GM18867 (cell line): ENCODE results near the gene ZNF407.

ENCODE experiments used
- ATAC-seq: cut with Tn5 transposase; IDR thresholded peaks from one replicate; pipeline ENCODE4 v1.9.1; 2021; ENCODE audit warnings: mild to moderate bottlenecking, moderate library complexity; ENCODE audit not compliant: unreplicated experiment

Gene ZNF407

GRCh38 chr18:75035928-75036327 lies 438.3 kb downstream of the ZNF407 start:
- ATAC-seq, result no peak

GRCh38 chr18:75036917-75037688 lies 439.4 kb downstream of the ZNF407 start:
- no peak for ATAC-seq

- ATAC-seq, result no peak
Measured at GRCh38 chr18:75037689-75037955, 440.0 kb downstream of the ZNF407 start.

GRCh38 chr18:75041586-75041985 lies 443.9 kb downstream of the ZNF407 start:
- ATAC-seq, result no peak

- ATAC-seq, result no peak
Measured at GRCh38 chr18:75043478-75043877, 445.8 kb downstream of the ZNF407 start.

GRCh38 chr18:75044296-75044695 lies 446.6 kb downstream of the ZNF407 start:
- ATAC-seq, result no peak

GRCh38 chr18:75044791-75045190 lies 447.1 kb downstream of the ZNF407 start:
- ATAC-seq, result no peak

- no peak for ATAC-seq
Measured at GRCh38 chr18:75045272-75045671, 447.6 kb downstream of the ZNF407 start.

- ATAC-seq, result no peak
Measured at GRCh38 chr18:75047240-75047961, 449.7 kb downstream of the ZNF407 start.

- ATAC-seq, result no peak
Measured at GRCh38 chr18:75048776-75049454, 451.2 kb downstream of the ZNF407 start.

- no peak for ATAC-seq
Measured at GRCh38 chr18:75049455-75049789, 451.8 kb downstream of the ZNF407 start.

- ATAC-seq, result no peak
Measured at GRCh38 chr18:75051757-75052156, 454.1 kb downstream of the ZNF407 start.

GRCh38 chr18:75052475-75052874 lies 454.8 kb downstream of the ZNF407 start:
- ATAC-seq, result no peak

GRCh38 chr18:75053028-75053629 lies 455.5 kb downstream of the ZNF407 start:
- ATAC-seq, result no peak

- ATAC-seq, result no peak
Measured at GRCh38 chr18:75054046-75054445, 456.4 kb downstream of the ZNF407 start.

- no peak for ATAC-seq
Measured at GRCh38 chr18:75054611-75055010, 456.9 kb downstream of the ZNF407 start.

- ATAC-seq, result no peak
Measured at GRCh38 chr18:75057169-75057960, 459.7 kb downstream of the ZNF407 start.

- no peak for ATAC-seq
Measured at GRCh38 chr18:75060185-75060584, 462.5 kb downstream of the ZNF407 start.

- no peak for ATAC-seq
Measured at GRCh38 chr18:75062297-75062886, 464.7 kb downstream of the ZNF407 start.

- ATAC-seq, result no peak
Measured at GRCh38 chr18:75063196-75063595, 465.5 kb downstream of the ZNF407 start.
